HS-27A (cell line): ENCODE data around the gene LST1.

Experiments
- DNase-seq: peaks from one replicate; pipeline ENCODE4 v3.0.0-alpha.2; 2012; ENCODE audit warnings: low read depth, missing footprints

LST1 gene

DNA sequence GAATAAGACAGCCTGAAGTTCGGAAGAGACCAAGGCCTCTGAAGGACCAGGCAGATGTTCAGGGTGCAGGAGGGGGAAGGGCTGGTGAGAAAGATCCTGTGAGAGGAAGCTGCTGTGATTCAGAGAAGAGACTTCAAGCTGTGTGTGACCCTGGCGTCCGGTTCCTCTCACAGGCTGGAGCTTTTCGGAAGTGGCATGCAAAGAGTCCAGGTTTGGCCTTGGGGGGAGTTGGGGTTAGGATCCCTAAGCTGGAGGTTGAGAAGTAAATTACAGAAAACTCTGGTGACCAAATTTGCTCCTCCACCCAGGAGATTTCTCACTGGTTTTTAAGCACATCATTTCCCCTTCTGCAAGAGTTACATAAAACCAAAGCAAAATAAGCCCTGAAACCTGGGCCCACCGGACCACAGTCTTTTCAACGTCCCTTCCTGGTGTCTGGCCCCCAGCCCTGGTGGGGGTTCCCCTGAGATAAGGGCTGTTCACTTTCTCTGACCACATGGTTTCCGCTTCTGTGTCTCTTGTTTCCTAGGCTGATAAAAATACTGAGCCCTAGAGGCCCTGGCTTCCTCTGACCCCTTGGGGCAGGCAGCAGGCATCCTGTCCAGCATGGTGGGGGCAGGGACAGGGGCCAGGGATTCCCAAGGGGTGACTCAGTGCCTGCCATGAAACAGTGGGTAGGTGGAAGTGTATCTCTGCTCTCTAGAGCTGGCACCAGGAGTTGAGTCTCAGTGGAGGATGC is 25.9 kb upstream of the LST1 start:
- peak; percentile 76 for DNase-seq

DNA sequence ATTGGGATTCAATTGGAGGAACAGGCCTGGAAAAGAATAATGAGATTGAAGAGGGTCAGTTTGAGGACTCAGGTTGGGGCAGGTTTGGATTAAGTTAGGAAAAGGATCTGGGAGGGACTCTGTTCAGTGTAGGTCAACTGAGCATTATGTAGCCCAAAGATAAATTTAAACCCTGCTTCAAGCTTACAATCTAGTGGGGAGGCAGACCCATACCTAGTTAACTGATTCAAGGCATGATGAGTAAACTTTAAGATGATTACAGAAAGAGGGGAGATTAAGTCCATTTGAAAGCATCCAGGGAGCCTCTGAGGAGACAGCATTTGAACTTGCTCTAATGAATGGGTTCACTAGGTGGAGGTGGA is 25.4 kb upstream of the LST1 start:
- DNase-seq, result no peak

- no peak for DNase-seq
Observed at GRCh38 chr6:31567531-31568370, 18.3 kb upstream of the LST1 start.

DNA sequence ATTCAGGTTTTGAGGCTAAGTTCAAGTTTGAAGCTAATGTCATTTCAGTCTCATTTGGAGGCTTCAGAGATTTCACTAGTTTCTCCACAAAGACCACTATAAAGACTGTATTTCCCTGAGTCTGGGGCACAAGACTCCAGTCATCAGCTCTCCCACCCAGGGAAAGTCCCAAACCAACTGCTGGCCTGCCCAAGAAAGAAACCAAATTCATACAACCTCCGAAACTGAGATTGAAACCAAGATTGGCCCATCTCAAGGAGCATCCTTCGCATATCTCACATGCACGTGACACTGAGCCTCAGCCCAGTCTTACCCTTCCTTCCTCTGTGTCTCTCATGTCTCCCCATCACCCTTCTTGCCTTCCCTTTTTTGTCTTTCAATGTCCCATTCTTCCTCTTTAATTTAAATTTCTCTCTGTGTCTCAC is 17.5 kb upstream of the LST1 start:
- no peak for DNase-seq

DNA sequence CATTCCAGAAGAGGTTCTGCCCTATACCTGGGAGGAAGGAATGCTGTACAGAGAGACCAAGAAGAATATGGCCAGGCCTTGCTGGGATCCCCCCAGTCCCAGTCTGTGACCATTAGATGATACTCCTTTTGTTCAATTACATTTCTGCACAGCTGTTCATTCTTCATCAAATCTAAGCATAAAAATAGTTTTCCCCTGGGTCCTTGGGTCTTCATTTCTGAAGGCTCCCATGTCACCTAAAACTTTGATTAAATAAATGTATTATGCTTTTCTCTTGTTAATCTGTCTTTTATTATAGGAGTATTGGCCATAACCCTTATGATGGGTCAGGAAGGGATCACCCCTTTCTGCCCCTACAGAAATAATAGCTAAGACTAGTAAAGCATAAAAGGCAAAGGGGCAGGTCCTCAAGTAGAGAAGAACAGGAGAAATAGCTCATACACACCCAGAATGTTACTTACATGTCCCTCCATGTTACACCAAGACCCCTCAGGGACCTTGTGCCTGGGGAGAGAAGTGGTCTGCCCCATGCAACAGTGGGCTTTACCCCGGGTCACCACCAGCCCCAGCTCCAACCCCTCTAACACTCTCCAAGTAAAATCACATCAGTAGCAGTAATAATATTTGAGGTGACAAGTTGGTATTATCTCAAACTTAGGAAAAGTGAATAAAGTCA is 16.1 kb upstream of the LST1 start:
- DNase-seq, result no peak

DNA sequence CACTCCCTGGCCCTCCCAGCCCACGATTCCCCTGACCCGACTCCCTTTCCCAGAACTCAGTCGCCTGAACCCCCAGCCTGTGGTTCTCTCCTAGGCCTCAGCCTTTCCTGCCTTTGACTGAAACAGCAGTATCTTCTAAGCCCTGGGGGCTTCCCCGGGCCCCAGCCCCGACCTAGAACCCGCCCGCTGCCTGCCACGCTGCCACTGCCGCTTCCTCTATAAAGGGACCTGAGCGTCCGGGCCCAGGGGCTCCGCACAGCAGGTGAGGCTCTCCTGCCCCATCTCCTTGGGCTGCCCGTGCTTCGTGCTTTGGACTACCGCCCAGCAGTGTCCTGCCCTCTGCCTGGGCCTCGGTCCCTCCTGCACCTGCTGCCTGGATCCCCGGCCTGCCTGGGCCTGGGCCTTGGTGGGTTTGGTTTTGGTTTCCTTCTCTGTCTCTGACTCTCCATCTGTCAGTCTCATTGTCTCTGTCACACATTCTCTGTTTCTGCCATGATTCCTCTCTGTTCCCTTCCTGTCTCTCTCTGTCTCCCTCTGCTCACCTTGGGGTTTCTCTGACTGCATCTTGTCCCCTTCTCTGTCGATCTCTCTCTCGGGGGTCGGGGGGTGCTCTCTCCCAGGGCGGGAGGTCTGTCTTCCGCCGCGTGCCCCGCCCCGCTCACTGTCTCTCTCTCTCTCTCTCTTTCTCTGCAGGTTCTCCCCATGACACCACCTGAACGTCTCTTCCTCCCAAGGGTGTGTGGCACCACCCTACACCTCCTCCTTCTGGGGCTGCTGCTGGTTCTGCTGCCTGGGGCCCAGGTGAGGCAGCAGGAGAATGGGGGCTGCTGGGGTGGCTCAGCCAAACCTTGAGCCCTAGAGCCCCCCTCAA is 13.8 kb upstream of the LST1 start, which contains the start of gene LTA:
Gene LTA (plus strand): TSS at position 249 of the 871 bp plus-strand sequence. CDS start 454 bp downstream, at position 703.
- DNase-seq, result no peak

- no peak for DNase-seq
Observed at GRCh38 chr6:31573239-31574105, 12.6 kb upstream of the LST1 start.

DNA sequence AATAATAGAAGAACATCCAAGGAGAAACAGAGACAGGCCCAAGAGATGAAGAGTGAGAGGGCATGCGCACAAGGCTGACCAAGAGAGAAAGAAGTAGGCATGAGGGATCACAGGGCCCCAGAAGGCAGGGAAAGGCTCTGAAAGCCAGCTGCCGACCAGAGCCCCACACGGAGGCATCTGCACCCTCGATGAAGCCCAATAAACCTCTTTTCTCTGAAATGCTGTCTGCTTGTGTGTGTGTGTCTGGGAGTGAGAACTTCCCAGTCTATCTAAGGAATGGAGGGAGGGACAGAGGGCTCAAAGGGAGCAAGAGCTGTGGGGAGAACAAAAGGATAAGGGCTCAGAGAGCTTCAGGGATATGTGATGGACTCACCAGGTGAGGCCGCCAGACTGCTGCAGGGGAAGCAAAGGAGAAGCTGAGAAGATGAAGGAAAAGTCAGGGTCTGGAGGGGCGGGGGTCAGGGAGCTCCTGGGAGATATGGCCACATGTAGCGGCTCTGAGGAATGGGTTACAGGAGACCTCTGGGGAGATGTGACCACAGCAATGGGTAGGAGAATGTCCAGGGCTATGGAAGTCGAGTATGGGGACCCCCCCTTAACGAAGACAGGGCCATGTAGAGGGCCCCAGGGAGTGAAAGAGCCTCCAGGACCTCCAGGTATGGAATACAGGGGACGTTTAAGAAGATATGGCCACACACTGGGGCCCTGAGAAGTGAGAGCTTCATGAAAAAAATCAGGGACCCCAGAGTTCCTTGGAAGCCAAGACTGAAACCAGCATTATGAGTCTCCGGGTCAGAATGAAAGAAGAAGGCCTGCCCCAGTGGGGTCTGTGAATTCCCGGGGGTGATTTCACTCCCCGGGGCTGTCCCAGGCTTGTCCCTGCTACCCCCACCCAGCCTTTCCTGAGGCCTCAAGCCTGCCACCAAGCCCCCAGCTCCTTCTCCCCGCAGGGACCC is 11.7 kb upstream of the LST1 start:
- no peak for DNase-seq

DNA sequence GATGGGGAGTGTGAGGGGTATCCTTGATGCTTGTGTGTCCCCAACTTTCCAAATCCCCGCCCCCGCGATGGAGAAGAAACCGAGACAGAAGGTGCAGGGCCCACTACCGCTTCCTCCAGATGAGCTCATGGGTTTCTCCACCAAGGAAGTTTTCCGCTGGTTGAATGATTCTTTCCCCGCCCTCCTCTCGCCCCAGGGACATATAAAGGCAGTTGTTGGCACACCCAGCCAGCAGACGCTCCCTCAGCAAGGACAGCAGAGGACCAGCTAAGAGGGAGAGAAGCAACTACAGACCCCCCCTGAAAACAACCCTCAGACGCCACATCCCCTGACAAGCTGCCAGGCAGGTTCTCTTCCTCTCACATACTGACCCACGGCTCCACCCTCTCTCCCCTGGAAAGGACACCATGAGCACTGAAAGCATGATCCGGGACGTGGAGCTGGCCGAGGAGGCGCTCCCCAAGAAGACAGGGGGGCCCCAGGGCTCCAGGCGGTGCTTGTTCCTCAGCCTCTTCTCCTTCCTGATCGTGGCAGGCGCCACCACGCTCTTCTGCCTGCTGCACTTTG is 10.7 kb upstream of the LST1 start, which contains the start of gene TNF:
Gene TNF (plus strand): TSS at position 231 of the 567 bp plus-strand sequence. CDS start 177 bp downstream, at position 408.
- DNase-seq, result no peak

DNA sequence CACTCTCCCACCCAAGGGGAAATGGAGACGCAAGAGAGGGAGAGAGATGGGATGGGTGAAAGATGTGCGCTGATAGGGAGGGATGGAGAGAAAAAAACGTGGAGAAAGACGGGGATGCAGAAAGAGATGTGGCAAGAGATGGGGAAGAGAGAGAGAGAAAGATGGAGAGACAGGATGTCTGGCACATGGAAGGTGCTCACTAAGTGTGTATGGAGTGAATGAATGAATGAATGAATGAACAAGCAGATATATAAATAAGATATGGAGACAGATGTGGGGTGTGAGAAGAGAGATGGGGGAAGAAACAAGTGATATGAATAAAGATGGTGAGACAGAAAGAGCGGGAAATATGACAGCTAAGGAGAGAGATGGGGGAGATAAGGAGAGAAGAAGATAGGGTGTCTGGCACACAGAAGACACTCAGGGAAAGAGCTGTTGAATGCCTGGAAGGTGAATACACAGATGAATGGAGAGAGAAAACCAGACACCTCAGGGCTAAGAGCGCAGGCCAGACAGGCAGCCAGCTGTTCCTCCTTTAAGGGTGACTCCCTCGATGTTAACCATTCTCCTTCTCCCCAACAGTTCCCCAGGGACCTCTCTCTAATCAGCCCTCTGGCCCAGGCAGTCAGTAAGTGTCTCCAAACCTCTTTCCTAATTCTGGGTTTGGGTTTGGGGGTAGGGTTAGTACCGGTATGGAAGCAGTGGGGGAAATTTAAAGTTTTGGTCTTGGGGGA is 10.0 kb upstream of the LST1 start:
- no peak for DNase-seq

GRCh38 chr6:31576897-31577578 is 9.0 kb upstream of the LST1 start:
- DNase-seq, result no peak

GRCh38 chr6:31577579-31577966 is 8.5 kb upstream of the LST1 start:
- no peak for DNase-seq

DNA sequence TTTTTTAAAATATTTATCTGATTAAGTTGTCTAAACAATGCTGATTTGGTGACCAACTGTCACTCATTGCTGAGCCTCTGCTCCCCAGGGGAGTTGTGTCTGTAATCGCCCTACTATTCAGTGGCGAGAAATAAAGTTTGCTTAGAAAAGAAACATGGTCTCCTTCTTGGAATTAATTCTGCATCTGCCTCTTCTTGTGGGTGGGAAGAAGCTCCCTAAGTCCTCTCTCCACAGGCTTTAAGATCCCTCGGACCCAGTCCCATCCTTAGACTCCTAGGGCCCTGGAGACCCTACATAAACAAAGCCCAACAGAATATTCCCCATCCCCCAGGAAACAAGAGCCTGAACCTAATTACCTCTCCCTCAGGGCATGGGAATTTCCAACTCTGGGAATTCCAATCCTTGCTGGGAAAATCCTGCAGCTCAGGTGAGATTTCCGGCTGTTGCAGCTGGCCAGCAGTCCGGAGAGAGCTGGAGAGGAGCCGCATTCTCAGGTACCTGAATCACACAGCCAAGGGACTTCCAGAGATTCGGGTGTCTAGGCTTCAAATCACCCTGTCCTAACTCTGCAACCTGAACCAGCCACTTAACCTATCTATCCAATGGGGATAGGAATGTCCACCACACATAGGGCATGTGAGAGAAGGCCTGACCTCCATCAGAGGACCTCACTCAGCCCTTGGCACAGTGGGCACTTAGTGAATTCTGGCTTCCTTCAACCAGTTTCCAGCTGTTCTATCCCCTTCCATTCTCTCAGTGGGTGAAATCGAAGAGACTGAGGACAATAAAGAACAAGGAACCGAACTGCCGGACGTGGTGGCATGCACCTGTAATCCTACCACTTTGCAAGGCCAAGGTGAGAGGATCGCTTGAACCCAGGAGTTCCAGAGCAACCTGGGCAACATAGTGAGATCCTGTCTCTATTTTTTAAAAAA is 7.6 kb upstream of the LST1 start:
- no peak for DNase-seq

DNA sequence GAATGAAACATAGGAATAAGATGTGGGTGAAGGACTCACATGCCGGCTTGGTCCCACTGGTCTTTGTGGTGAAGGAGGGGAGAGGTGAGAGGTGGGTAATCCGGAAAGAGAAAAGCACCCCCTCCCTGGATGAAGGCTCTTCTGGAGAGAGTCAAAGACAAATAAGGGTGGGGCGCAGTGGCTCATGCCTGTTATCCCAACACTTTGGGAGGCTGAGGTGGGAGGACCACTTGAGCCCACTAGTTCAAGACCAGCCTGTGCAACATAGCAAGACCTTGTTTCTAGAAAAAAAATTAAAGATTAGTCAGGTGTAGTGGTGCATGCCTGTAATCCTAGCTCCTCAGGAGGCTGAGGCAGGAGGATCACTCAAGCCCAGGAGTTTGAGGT is 7.0 kb upstream of the LST1 start:
- DNase-seq, result no peak

- no peak for DNase-seq
Observed at GRCh38 chr6:31579546-31580437, 6.3 kb upstream of the LST1 start.

DNA sequence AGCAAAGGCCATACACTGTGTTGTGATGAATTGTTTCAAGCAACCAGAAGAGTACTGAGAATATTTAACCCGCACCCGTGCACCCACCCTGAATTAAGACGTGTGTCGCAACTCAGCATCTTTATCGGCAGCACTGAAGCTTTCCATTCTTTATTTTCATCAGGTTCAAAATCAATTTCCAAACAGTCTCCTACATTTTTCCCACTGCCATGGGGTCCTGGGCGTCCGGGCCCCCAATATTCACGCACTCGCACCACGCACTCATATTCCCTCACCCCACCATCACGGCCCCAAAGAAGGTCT is 5.7 kb upstream of the LST1 start:
- no peak for DNase-seq
